IMR-90 (cell line): ENCODE results near the gene PTCD1. TPM values are rescaled to one million over a fixed set of nuclear protein-coding genes. Genes with fewer than 3 reads are reported as not detected.

Experiments
- ATAC-seq: fragments of 200-7000 bp; cut with Tn5 transposase; 2 replicates; pipeline ENCODE4 v1.9.1; 2020; ENCODE audit warnings: low read depth, mild to moderate bottlenecking, moderate library complexity
- BruUV-seq: library from RNA; stranded (reverse); fragments of 400-500 nt; replicated peaks from 2 replicates; lab custom pipeline; 2021; lab: Mats Ljungman, UMichigan
- CTCF ChIA-PET: fragments of 300-600 bp; formaldehyde crosslinking; extraction: SDS; loops from one replicate; lab custom pipeline; 2021; ENCODE audit warnings: antibody characterized with exemption; lab: Yijun Ruan, JAX
- POLR2A ChIA-PET: fragments of 300-600 bp; sonication (Branson Sonifier 250); formaldehyde crosslinking; loops from one replicate; lab custom pipeline; 2022; ENCODE audit warnings: antibody characterized with exemption; ENCODE audit not compliant: unreplicated experiment; lab: Charles Lee
- DNase-seq: peaks from one replicate; pipeline ENCODE4 v3.0.0; 2013
- H2AFZ ChIP-seq: replicated peaks from 2 replicates; pipeline ENCODE3; 2013; ENCODE audit warnings: low read length, mild to moderate bottlenecking; ENCODE audit not compliant: poor library complexity
- H2AK5ac ChIP-seq: 2 replicates; pipeline ENCODE4 v1.6.1; 2013; ENCODE audit warnings: low read depth, low read length, inconsistent platforms
- H2AK9ac ChIP-seq: replicated peaks from 2 replicates; pipeline ENCODE3; 2013; ENCODE audit warnings: mild to moderate bottlenecking, low read depth, low read length, moderate library complexity; ENCODE audit not compliant: poor library complexity
- H2BK120ac ChIP-seq: 2 replicates; pipeline ENCODE4 v1.6.1; 2013; ENCODE audit warnings: low read depth, low read length, inconsistent platforms
- H2BK15ac ChIP-seq: 3 replicates; pipeline ENCODE4 v1.6.1; 2013; ENCODE audit warnings: low read depth, low read length, inconsistent platforms
- H2BK20ac ChIP-seq: 2 replicates; pipeline ENCODE4 v1.6.1; 2013; ENCODE audit warnings: low read depth, mild to moderate bottlenecking, inconsistent platforms, low read length, moderate library complexity
- H2BK5ac ChIP-seq: 2 replicates; pipeline ENCODE4 v1.6.1; 2013; ENCODE audit warnings: mild to moderate bottlenecking, low read depth, low read length, inconsistent platforms; ENCODE audit not compliant: poor library complexity, severe bottlenecking
- H3K14ac ChIP-seq: replicated peaks from 2 replicates; pipeline ENCODE4 v1.6.1; 2013; ENCODE audit warnings: low read depth, low read length, inconsistent platforms
- H3K18ac ChIP-seq: 2 replicates; pipeline ENCODE4 v1.6.1; 2013; ENCODE audit warnings: low read depth, low read length, control low read depth
- H3K23ac ChIP-seq: 2 replicates; pipeline ENCODE4 v1.6.1; 2013; ENCODE audit warnings: low read depth, low read length, inconsistent platforms
- H3K27ac ChIP-seq: 2 replicates; pipeline ENCODE4 v1.5.1; 2013; ENCODE audit warnings: mild to moderate bottlenecking, control low read depth, low read length; ENCODE audit not compliant: insufficient read depth
- H3K27me3 ChIP-seq: 2 replicates; pipeline ENCODE4 v1.6.1; 2013; ENCODE audit warnings: low read length; ENCODE audit not compliant: control insufficient read depth, insufficient read depth
- H3K36me3 ChIP-seq: 2 replicates; pipeline ENCODE4 v1.6.1; 2013; ENCODE audit warnings: low read length, mixed read lengths; ENCODE audit not compliant: control insufficient read depth, insufficient read depth
- H3K4ac ChIP-seq: 2 replicates; pipeline ENCODE4 v1.6.1; 2013; ENCODE audit warnings: low read depth, low read length, inconsistent platforms
- H3K4me1 ChIP-seq: 2 replicates; pipeline ENCODE4 v1.6.1; 2013; ENCODE audit warnings: low read length, mixed read lengths; ENCODE audit not compliant: control insufficient read depth, insufficient read depth
- H3K4me2 ChIP-seq: 2 replicates; pipeline ENCODE4 v1.6.1; 2013; ENCODE audit warnings: low read depth, mild to moderate bottlenecking, control low read depth, low read length, moderate library complexity
- H3K4me3 ChIP-seq: 2 replicates; pipeline ENCODE4 v1.5.1; 2013; ENCODE audit warnings: low read depth, mild to moderate bottlenecking, control low read depth, low read length, moderate library complexity; ENCODE audit not compliant: insufficient read depth
- H3K56ac ChIP-seq: 2 replicates; pipeline ENCODE4 v1.6.1; 2013; ENCODE audit warnings: low read length, inconsistent platforms; ENCODE audit not compliant: insufficient read depth; ENCODE audit errors: extremely low read depth
- H3K79me1 ChIP-seq, 2 experiments: 2 replicates each; pipeline ENCODE4 v1.6.1; 2013; ENCODE audit warnings: low read length in 2 of 2, inconsistent platforms in 1 of 2, low read depth in 1 of 2
- H3K9ac ChIP-seq: 2 replicates; pipeline ENCODE4 v1.6.1; 2013; ENCODE audit warnings: low read depth, low read length, control low read depth
- H3K9me1 ChIP-seq: 2 replicates; pipeline ENCODE4 v1.6.1; 2013; ENCODE audit warnings: low read length, inconsistent platforms; ENCODE audit not compliant: insufficient read depth
- H3K9me3 ChIP-seq: 2 replicates; pipeline ENCODE4 v1.6.1; 2013; ENCODE audit warnings: low read length; ENCODE audit not compliant: control insufficient read depth, insufficient read depth
- H4K20me1 ChIP-seq: 2 replicates; pipeline ENCODE4 v1.6.1; 2013; ENCODE audit warnings: low read length, inconsistent platforms; ENCODE audit not compliant: insufficient read depth
- H4K5ac ChIP-seq: 2 replicates; pipeline ENCODE4 v1.6.1; 2013; ENCODE audit warnings: mild to moderate bottlenecking, low read depth, low read length, control low read depth
- H4K8ac ChIP-seq, 2 experiments: 2 replicates each; pipeline ENCODE4 v1.6.1; 2013; ENCODE audit warnings: low read depth in 2 of 2, low read length in 2 of 2, control low read depth in 1 of 2, inconsistent platforms in 1 of 2
- H4K91ac ChIP-seq: 2 replicates; pipeline ENCODE4 v1.6.1; 2013; ENCODE audit warnings: low read depth, low read length, inconsistent platforms; ENCODE audit not compliant: insufficient read depth
- CHD1 ChIP-seq: IDR thresholded peaks from 2 replicates; pipeline ENCODE4 v1.6.1; 2012; ENCODE audit warnings: low read depth, low read length, improper control_type of control experiment
- MAZ ChIP-seq: IDR thresholded peaks from 2 replicates; pipeline ENCODE4 v1.6.1; 2012; ENCODE audit warnings: low read depth, mild to moderate bottlenecking, low read length, improper control_type of control experiment, moderate library complexity, borderline replicate concordance
- RAD21 ChIP-seq: IDR thresholded peaks from 2 replicates; pipeline ENCODE4 v1.6.1; 2012; ENCODE audit warnings: low read length, improper control_type of control experiment
- SMC3 ChIP-seq: fragments of 150-350 bp; IDR thresholded peaks from 2 replicates; pipeline ENCODE4 v1.6.1; 2016; ENCODE audit warnings: low read depth, mild to moderate bottlenecking, antibody characterized with exemption, low read length, moderate library complexity
- WGBS, 2 experiments: methylation state at CpG; one replicate each; pipeline versions ENCODE4 v1.1.5 to v1.1.7; 2013; ENCODE audit warnings: missing lambda C conversion rate in 2 of 2; ENCODE audit not compliant: insufficient read length in 1 of 2; ENCODE audit errors: extremely low coverage in 2 of 2; 5-methylcytosine and 5-hydroxymethylcytosine counted together
- dilution Hi-C: fragments of 300-500 bp; cut with HindIII; formaldehyde crosslinking; loops from one replicate; pipeline ENCODE4 v1.14.3; 2018; ENCODE audit warnings: low sequenced_read_pairs; ENCODE audit not compliant: unreplicated experiment
- in situ Hi-C: fragments of 300-500 bp; cut with MboI; formaldehyde crosslinking; loops from 3 replicates; pipeline ENCODE4 v1.14.3; 2019; ENCODE audit warnings: low sequenced_read_pairs, inconsistent platforms, mixed read lengths
- intact Hi-C: fragments of 100-400 bp; cut with micrococcal nuclease; formaldehyde crosslinking; loops from 2 replicates; pipeline ENCODE4 v1.10.0; 2022
- polyA plus RNA-seq, 3 experiments: library from polyadenylated mRNA; depleted of rRNA; stranded (reverse); fragments of >200 nt; gene quantifications; 2 replicates each; pipeline ENCODE4 v1.2.3, GENCODE V29; 2012; ENCODE audit warnings: low replicate concordance in 1 of 3
- total RNA-seq: library from RNA; depleted of rRNA; stranded (reverse); fragments of >200 nt; gene quantifications from 2 replicates; pipeline ENCODE4 v1.2.3, GENCODE V29; 2012
- TF ChIP-seq, protein P1 (sequence below): fragments of 150-350 bp; IDR thresholded peaks from 2 replicates; pipeline ENCODE4 v1.6.1; 2016; ENCODE audit warnings: low read depth, mild to moderate bottlenecking, low read length, moderate library complexity, borderline replicate concordance
- TF ChIP-seq, protein P2 (sequence below): conservative IDR thresholded peaks from 2 replicates; pipeline ENCODE4 v1.5.1; 2012; ENCODE audit warnings: mild to moderate bottlenecking, low read depth, low read length, improper control_type of control experiment
- TF ChIP-seq, protein P3 (sequence below): fragments of 150-350 bp; IDR thresholded peaks from 2 replicates; pipeline ENCODE4 v1.6.1; 2017; ENCODE audit warnings: mild to moderate bottlenecking, antibody characterized with exemption, low read length, low read depth

PTCD1 gene
- total and polyA plus RNA-seq, 2 of the 4 experiments (the other 2 are of a cell fraction): 2.2 to 4.0 TPM

DNA sequence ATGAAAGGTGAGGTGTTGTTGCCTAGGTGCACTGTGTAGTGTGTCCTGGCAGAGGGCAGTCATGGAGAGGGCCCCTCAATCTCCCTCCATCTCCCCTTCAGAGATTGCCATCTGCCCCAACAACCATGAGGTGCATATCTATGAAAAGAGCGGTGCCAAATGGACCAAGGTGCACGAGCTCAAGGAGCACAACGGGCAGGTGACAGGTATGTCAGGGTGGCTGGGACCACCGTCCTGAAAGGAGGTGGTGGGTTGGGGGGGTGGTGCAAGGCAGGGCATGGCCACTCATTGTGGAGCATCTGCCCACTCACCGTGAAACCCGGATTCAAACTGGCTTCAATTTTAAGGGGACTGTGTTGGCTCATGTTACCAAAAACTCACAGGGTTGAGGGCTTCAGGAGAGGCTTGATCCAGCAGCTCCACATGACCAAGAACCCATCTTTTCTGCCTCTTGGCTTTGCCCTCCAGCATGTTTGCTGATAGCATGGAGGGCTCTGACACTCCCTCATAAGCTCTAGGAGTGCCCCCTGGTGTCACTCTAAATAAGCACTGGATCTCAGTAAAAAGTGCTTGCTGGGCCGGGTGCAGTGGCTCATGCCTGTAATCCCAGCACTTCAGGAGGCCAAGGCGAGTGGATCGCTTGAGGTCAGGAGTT is 51.9 kb downstream of the PTCD1 start:
- H3K14ac ChIP-seq: no peak overlapping the region
- POLR2A ChIA-PET: no interaction called here
- CTCF ChIA-PET: interaction anchor here (0.6 kb wide), 1 partner anchor 24 kb away, joined by 4 read pairs; no protein-coding TSS in a partner anchor
- H3K27me3 ChIP-seq: no peaks in the 10 kb centered on the region
- H3K23ac ChIP-seq: no peak overlapping the region
- no peak overlapping the region for H2BK120ac ChIP-seq
- H2BK5ac ChIP-seq: no peak overlapping the region
- DNase-seq (peak; percentile 37), ATAC-seq (peak; percentile 49; the same call in 1 of the 2 replicates)
- peak overlapping the region; percentile 21 for H2AFZ ChIP-seq
- TF ChIP-seq, protein P1, sequence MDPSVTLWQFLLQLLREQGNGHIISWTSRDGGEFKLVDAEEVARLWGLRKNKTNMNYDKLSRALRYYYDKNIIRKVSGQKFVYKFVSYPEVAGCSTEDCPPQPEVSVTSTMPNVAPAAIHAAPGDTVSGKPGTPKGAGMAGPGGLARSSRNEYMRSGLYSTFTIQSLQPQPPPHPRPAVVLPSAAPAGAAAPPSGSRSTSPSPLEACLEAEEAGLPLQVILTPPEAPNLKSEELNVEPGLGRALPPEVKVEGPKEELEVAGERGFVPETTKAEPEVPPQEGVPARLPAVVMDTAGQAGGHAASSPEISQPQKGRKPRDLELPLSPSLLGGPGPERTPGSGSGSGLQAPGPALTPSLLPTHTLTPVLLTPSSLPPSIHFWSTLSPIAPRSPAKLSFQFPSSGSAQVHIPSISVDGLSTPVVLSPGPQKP: no peak
- no peak for TF ChIP-seq MAZ
- no peak for TF ChIP-seq CHD1
- TF ChIP-seq, protein P2, sequence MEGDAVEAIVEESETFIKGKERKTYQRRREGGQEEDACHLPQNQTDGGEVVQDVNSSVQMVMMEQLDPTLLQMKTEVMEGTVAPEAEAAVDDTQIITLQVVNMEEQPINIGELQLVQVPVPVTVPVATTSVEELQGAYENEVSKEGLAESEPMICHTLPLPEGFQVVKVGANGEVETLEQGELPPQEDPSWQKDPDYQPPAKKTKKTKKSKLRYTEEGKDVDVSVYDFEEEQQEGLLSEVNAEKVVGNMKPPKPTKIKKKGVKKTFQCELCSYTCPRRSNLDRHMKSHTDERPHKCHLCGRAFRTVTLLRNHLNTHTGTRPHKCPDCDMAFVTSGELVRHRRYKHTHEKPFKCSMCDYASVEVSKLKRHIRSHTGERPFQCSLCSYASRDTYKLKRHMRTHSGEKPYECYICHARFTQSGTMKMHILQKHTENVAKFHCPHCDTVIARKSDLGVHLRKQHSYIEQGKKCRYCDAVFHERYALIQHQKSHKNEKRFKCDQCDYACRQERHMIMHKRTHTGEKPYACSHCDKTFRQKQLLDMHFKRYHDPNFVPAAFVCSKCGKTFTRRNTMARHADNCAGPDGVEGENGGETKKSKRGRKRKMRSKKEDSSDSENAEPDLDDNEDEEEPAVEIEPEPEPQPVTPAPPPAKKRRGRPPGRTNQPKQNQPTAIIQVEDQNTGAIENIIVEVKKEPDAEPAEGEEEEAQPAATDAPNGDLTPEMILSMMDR: 0 out of 2 replicates have a peak, but pooled peaks have one; percentile 27
- peak; percentile 42 for TF ChIP-seq RAD21
- TF ChIP-seq, protein P3, sequence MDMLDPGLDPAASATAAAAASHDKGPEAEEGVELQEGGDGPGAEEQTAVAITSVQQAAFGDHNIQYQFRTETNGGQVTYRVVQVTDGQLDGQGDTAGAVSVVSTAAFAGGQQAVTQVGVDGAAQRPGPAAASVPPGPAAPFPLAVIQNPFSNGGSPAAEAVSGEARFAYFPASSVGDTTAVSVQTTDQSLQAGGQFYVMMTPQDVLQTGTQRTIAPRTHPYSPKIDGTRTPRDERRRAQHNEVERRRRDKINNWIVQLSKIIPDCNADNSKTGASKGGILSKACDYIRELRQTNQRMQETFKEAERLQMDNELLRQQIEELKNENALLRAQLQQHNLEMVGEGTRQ: no peak
- TF ChIP-seq SMC3: 0 out of 2 replicates have a peak, but pooled peaks have one; percentile 7
- H2BK20ac ChIP-seq: no peak overlapping the region
- no peak overlapping the region for H3K4ac ChIP-seq
- H3K4me3 ChIP-seq: no peak overlapping the region
- dilution Hi-C loops (no loop called here), intact Hi-C loops (no loop called here), in situ Hi-C loops (no loop called here)
- no peak overlapping the region for H3K18ac ChIP-seq
- H3K56ac ChIP-seq: no peak overlapping the region
- no TSS peak for BruUV-seq
- H3K36me3 ChIP-seq: peaks cover 35% of the 10 kb centered on the region
- no peaks in the 10 kb centered on the region; the same call in 1 of the 2 replicates for H3K9me1 ChIP-seq
- no peak overlapping the region for H3K4me2 ChIP-seq
- peaks cover 43% of the 10 kb centered on the region for H4K20me1 ChIP-seq
- no peaks in the 10 kb centered on the region for H3K4me1 ChIP-seq
- H4K5ac ChIP-seq: no peak overlapping the region
- H3K79me1 ChIP-seq: peaks cover 20 to 60% of the 10 kb centered on the region in 2 experiments
- H2AK9ac ChIP-seq: peak overlapping the region; percentile 24
- no peak overlapping the region for H3K9ac ChIP-seq
- H3K9me3 ChIP-seq: no peaks in the 10 kb centered on the region
- no peak overlapping the region for H4K91ac ChIP-seq
- 97% methylated on average over 5 of the region's 9 CpGs; no CpG with 5 or more reads in 1 of the 2 experiments for WGBS, 2 experiments
- H3K27ac ChIP-seq: no peak overlapping the region
- no peak overlapping the region for H2BK15ac ChIP-seq
- H2AK5ac ChIP-seq: no peak overlapping the region
- no peak overlapping the region for H4K8ac ChIP-seq
